Measurements from ENCODE around the gene BBOX1.

The BBOX1 gene

GRCh38 chr11:27025312-27025955 lies 15.2 kb upstream of the BBOX1 start:
- DNase-seq (ENCODE audit: low read depth): no peak

DNA sequence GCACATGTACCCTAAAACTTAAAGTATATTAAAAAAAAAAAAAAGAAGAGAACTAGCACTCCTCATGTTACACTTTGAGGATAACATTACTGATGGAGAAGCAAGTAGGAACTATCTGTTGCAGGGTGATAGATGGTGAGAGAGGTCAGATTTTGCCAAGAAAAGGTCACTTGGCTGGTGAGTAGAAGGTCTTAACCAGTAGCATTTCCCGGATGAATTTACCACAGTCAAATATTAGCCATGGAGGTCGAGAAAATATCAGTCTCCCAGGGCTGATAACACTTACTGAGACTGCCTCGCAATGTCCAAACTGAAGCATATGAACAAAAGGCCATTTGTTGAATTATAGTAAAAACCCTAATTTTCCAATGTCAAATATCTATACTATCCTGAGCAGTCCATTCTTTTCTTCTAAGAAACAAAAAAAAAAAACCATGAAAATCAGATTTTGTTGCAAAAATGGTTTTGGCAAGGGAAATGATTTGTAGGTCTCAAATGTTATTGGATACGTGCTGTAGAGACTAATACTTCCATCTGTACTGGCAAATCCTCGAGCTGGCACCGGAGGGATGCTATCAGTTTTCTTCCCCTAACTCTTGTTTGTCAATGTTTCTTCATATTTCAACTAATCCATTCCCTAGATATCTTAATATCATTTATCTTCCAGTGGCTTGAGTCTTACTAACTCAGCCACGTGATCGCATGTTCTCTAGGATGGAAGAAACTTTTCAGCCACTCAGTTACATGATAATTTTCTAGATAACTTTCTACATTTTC lies 14.5 kb upstream of the BBOX1 start:
- no peak for DNase-seq (ENCODE audit: low read depth)

GRCh38 chr11:27028561-27028965 lies 12.1 kb upstream of the BBOX1 start:
- DNase-seq (ENCODE audit: low read depth): no peak

DNA sequence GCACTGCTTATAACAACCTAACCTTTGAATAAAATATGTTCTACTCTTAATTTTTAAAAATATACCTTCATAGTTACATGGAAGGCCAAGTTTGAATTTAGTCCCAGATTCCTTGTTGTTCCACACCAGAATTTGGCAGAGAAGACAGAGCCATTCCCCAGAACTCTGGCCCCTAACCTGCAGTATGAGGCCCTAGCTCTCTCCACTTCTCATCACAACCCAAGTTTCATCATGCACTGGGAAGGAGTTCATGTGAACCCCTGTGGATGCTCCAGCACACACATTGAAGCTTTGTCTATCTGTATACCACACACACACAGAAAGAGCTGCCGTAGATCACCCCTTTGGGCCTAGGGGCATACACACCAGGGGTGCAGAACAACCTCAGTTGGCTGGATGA lies 10.6 kb upstream of the BBOX1 start:
- DNase-seq (ENCODE audit: low read depth): no peak

- no peak for DNase-seq (ENCODE audit: low read depth)
Measured at GRCh38 chr11:27031754-27032153, 8.9 kb upstream of the BBOX1 start.

- no peak for DNase-seq (ENCODE audit: low read depth)
Measured at GRCh38 chr11:27039873-27040272, 742 bp upstream of the BBOX1 start.

GRCh38 chr11:27041141-27041899 lies 705 bp downstream of the BBOX1 start:
- DNase-seq (ENCODE audit: low read depth): no peak

DNA sequence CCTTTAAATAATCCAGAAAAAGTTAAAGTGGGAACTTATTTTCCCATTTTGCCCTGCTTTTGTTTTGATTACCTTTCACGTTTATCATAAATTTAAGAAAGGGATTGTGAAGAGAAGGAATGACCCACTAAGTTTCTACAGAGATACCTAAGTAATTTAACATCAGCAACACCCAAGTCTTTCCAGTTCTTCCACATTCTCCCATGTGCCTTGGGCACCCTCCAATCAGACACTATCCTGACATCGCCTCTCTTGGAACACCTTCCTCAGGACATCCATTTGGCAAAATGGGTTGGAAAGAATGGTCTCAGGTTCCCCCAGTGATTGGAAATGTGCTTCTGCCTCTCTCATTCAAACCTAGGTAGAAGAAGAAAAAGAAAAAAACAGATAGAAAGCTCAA lies 6.3 kb downstream of the BBOX1 start:
- DNase-seq (ENCODE audit: low read depth): no peak

DNA sequence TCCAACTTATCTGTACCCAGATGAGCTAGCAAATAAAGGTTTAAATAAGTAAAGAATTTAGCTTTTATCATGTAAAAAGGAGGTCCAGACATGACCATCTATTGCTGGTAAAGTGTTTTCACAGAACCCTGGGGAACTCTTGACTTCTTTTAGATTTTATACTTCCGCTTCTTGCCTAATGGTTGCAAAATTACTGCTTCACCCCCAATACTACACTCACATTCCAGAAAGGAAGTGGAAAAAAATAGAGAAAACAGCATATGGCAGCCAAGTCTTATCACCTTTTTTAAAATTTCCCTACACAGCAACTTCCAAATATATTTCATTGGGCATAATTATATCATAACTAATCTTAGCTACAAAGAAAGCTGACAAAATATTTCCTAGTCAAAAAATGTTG lies 12.1 kb downstream of the BBOX1 start:
- DNase-seq (ENCODE audit: low read depth): no peak

GRCh38 chr11:27055065-27055682 lies 14.6 kb downstream of the BBOX1 start:
- DNase-seq (ENCODE audit: low read depth): peak; percentile 23

GRCh38 chr11:27057091-27057780 lies 16.6 kb downstream of the BBOX1 start:
- no peak for DNase-seq (ENCODE audit: low read depth)

- no peak for DNase-seq (ENCODE audit: low read depth)
Measured at GRCh38 chr11:27058456-27058855, 17.8 kb downstream of the BBOX1 start.

- DNase-seq (ENCODE audit: low read depth): no peak
Measured at GRCh38 chr11:27059431-27059830, 18.8 kb downstream of the BBOX1 start.

DNA sequence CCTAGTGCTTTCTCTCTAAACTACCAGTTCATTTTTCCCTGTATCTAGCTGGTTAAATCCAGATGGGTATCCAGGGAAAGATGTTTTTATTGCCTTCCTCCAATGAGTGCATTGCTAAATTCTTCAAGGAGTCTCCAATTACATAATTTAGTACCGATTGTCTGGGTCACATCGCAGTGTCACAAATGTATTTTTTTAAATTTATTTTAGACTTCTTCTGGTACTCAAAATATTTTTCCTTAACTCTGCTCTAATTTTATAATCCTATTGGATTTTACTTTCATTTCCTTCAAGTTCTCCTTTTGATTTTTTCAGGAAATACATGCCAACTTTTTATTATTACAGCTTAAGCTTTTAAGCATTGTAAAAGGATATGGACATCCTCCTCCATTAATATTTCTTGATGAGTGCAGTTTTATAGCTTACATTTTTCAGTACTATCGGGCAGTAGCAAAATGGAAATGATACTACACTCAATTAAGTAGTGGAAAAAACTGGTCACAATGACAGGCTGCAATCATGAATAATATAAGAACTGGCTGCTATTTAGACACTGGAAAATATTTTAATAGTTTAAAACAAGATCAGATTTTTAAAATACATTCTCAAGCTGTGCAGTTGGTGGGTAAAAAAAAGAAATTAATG lies 20.3 kb downstream of the BBOX1 start:
- DNase-seq (ENCODE audit: low read depth): no peak

DNA sequence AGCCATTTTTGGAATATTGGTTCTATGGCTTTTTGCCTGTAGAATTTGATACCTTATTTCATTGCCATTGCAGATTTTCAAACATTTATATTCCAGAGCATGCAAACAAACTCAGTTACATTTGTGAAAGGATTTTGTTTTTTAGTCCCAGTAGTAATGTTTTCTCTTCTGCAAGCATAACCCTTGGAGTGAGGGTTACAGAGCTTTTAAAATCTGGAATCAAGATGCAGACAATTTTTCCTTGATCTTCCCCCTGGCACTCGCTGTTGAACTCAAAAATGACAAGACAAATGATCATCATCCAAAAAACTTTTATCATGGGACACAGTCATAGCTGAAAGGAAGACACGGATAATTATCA lies 20.8 kb downstream of the BBOX1 start:
- no peak for DNase-seq (ENCODE audit: low read depth)

GRCh38 chr11:27064086-27064485 lies 23.5 kb downstream of the BBOX1 start:
- DNase-seq (ENCODE audit: low read depth): no peak

DNA sequence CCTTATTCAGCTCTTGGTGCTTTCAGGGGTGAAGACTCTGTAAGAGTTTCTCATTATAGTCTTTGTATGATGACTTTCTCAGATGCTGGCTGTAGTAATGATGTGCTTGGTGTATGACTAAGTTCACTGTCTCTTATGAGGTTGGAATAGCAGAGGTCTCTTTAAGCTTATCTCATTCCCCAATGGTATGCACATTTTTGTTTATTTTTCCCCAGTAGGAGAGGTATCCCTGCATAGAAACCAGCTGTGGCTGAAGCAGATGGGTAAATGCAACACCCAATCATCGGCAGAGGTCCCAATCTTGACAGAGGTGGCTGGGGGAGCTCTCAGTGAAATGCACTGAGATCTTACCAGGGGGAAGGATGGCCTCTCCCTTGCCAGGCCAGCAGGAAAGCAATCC lies 34.6 kb downstream of the BBOX1 start:
- peak; percentile 43 for DNase-seq (ENCODE audit: low read depth)

- no peak for DNase-seq (ENCODE audit: low read depth)
Measured at GRCh38 chr11:27075655-27076054, 35.0 kb downstream of the BBOX1 start.

DNA sequence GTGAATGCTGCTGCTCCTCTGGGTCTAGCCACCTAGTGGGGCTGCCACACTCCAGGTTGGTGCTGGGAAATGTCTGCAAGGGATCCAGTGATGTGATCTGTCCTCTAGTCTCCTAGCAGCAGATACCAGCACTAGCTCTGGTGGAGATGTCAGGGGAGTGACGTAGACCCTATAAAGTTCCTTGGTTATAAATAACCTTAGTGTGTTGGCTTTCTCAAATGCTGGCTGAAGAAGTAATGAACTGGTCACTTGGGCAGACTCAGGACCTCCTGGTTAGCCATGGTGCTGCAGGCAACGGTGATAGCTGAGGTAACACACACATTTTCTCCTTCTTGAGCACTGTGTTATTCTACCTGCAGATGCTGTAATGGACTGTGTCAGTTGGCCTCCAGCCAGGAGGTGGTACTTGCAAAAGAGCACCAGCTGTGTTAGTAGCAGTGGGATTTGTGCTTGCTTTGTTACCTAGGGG lies 35.5 kb downstream of the BBOX1 start:
- DNase-seq (ENCODE audit: low read depth): no peak

GRCh38 chr11:27081056-27081455 lies 40.4 kb downstream of the BBOX1 start:
- DNase-seq (ENCODE audit: low read depth): no peak

GRCh38 chr11:27083241-27083640 lies 42.6 kb downstream of the BBOX1 start:
- no peak for DNase-seq (ENCODE audit: low read depth)
